Measurements from ENCODE around the gene CCP110.
"Not testable (repeated sequence)": the region's sequence is repeated elsewhere in the genome, so short reads cannot be mapped to it uniquely, and the experiment has no call there.

CCP110 gene

GRCh38 chr16:19512297-19512696 lies 11.4 kb upstream of the CCP110 start:
- DNase-seq: no peak

GRCh38 chr16:19513377-19514053 lies 10.2 kb upstream of the CCP110 start:
- DNase-seq: no peak

DNA sequence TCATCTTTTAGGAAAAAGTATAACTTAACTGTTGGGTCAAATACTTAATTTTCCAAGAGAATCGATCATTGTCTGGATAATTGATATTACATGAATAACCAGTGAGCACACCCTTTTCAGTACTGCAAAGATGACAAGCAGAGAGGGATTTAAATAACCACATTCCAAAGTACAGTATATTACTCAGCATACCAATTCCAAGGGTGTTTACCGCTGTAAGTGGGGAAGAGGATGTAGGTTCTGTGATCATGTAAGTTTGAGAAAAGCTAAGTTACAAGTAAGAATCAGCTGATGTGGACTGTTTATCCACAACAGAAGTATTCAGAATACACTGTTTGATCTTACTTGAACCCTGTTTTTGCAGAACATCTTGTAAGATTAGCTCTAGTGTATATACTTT lies 8.0 kb upstream of the CCP110 start:
- no peak for DNase-seq

DNA sequence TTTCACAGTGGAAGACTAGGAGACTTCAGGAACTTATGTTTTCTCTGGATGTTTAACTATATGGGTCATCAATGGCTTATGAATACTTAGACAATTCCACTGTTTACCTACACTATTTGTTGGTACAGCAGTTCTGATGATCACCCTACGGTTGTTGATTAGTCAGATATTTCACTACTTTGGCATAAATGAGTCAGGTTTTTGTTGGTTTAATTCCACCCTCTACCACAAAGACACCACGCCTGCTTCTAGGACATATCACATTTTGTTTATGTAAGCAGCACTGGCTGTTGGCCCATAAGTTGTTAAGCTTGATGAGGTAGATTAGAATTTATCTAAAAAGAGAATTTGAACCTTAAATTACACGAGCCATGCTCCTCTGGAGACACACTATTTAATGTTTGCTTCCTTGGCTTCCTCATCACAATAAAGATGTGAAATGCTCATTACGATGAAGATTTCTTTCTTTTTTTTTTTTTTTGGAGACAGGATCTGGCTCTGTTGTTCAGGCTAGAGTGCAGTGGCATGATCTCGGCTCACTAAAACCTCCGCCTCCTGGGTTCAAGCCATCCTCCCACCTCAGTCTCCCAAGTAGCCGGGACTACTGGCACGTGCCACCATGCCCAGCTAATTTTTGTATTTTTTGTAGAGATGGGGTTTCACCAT lies 6.2 kb upstream of the CCP110 start:
- DNase-seq: no peak

DNA sequence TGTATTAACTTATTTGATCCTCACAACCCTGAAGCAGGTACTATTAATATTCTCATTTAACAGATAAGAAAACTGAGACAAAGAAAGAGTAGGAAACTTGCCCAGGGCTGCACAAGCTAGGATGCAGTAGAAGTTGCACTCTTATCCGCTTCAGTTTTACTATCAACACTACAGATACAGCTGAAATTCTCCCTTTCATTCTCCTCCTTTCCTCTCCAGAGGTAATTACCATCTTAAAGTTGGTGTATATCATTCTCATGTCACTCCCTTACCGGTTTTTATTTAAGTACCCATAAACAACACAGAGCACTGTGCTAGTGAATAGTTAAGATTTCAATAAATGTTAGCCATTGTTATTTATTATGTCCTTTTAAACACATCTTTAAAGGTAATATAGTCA lies 5.4 kb upstream of the CCP110 start:
- no peak for DNase-seq

DNA sequence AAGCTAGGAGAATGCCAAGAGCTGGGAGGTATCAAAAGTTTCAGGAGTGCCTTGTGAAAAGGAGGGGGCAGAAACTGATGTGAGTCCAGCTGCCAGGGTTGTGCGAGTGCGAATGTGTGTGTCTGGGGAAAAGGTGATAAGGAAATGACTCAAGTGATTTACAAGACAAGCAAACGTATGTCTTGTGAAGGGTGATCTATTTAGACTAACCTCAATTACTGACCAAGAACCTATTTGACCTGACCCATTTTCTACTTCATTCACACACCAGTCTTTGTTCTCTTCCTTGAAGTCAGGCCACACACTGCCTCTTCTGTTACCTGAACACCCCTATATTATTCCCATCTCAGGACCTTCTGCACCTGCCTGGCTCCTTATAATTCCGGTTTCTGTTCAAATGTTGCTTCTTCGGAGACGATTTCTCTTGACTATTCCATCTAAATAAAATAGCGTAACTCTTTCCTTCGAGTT lies 2.8 kb upstream of the CCP110 start:
- peak; percentile 24 for DNase-seq

GRCh38 chr16:19521471-19522396 lies 2.0 kb upstream of the CCP110 start, which contains the start of gene GDE1:
GDE1 (minus strand) TSS chr16:19522098; CDS start chr16:19521964, 134 bp downstream.
- DNase-seq: peak; percentile 97

- peak; percentile 42 for DNase-seq
Observed at GRCh38 chr16:19522397-19522732, 1.4 kb upstream of the CCP110 start.

DNA sequence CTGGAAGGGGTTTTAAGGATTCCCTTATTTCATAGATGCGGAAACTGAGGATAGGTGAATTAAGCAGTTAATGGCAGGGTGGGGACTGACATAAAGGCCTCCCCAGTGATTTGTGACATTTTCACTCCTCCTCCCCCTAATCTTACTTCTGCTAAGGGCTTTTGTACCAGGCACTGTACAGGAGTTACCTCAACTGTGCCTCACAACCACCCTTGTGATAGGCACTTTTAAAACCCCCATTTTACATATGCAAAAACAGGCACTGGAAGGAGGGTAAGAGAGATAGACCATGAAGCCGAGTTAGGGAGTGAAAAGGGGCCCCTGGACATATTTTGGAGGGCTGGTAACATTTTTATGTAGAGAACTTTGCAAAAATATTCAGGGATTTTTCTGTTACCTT lies 982 bp upstream of the CCP110 start:
- DNase-seq: peak; percentile 25

DNA sequence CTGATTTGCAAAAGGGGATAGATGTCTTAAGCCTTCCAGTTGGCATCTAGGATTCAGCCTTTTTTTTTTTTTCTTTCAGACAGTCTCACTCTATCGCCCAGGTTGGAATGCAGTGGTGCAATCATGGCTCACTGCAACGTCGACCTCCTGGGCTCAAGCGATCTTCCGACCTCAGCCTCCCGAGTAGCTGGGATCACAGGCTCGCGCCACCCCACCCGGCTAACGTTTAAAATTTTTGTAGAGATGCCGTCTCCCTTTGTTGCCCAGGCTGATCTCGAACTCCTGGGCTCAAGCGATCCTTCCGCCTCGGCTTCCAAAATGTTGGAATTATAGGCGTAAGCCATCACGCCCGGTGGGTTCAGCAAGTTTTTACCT lies 571 bp upstream of the CCP110 start:
- no peak for DNase-seq

GRCh38 chr16:19524356-19524615 lies 544 bp downstream of the CCP110 start:
- peak; percentile 54 for DNase-seq

DNA sequence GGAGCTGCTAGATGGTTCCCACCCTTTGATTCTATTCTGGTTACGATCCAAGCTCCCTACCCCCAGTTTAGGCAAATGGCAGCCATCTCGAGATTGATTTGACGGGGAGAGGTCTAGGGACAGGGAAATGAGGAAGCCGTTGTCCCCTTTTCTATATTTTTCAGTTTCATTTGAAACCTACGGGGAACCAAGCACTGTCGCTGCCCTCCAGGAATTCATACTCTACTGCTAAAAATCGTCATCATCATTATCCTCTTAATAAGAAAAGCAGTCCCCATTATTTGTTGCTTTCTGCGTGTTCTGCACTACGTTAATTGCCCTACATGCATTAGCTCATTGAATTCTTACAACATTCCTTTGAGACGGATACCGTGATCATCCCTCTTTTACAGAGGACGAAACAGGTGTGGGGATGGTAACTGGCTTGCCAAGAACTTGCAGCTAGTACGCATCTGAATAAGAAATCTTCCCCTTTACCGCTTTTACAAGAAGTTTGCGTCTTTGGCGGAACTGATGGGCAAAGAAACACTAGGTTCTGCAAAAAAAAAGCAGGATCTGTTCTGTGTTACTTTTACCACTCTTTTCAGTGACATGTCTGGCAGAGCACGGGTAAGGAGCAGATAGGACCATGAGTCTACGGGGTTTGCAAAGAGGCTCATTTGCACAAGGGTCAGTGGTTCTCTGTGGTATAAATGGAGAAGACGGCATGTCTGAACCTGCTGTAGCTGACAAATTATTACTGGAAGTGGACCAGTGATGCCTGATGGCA lies 1.1 kb downstream of the CCP110 start:
- DNase-seq: peak; percentile 57

DNA sequence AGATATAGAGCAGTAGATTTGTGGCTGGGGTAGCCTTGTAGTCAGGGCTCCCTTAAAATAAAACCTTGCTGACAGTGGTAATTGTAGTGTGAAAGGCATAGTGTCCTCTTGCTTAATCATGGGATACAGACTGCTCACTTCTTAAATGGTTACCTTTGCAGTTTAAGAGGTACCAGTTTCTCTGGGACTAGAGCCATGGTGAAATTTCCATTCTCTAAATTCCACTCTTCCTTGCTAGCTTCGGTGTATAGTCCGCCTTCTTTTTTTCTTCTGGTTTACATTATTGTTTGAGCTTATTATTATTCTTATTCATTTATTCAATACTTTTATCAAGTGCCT lies 1.6 kb downstream of the CCP110 start:
- no peak for DNase-seq

DNA sequence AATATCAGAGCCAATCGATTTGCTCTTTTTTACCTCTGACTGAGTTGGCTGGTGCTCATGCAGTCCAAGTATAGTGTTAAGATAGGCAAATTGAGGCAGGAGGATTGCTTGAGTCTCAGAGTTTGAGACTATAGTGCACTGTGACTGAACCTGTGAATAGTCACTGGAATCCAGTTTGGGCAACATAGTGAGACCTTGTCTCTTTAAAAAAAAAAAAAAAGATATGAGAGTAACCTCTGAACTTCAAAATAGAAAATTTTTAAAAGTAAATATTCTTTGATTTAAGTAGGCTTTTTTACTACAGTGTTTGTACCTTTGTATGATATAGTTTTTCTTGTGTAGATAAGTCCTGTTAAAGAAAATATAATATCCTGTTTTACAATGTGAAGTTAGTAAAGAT lies 3.4 kb downstream of the CCP110 start:
- no peak for DNase-seq

DNA sequence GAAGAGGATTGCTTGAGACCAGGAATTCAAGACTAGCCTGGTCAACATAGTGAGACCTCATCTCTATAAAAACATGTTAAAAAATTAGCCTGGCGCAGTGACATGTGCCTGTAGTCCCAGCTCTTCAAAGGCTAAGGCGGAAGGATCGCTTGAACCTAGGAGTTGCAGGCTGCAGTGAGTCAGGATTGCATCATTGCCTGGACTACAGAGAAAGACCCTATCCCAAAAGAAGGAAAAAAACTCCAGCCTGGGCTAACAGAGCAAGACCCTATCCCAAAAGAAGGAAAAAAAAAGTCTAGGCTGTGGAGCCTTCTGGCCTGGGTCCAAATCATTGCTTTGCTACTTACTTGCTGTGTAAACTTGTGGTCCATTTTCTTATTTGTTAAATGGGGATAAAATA lies 4.9 kb downstream of the CCP110 start:
- DNase-seq: no peak

DNA sequence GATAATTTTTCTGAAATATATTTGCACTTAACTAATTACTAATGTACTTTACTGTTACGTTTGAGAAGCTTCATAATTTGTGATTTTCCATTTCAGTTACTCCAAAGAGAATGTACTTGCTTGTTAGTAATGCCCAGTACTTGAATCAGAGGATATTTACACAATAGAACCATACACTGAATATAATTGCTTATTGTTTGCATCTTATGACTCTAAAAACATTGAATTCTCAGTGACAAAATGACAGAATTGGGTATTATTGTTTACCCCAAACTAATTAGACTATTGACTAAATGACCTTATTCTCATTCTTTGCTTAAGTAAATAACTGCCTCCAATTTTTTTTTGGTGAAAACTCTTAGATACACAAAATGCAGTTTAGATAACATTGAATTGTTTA lies 8.9 kb downstream of the CCP110 start:
- no peak for DNase-seq

- DNase-seq: no peak
Observed at GRCh38 chr16:19540241-19540970, 16.7 kb downstream of the CCP110 start.

- DNase-seq: peak; percentile 98
Observed at GRCh38 chr16:19542138-19542821, 18.5 kb downstream of the CCP110 start.

- DNase-seq: not testable (repeated sequence)
Observed at GRCh38 chr16:19543278-19543996, 19.7 kb downstream of the CCP110 start.

- DNase-seq: no peak
Observed at GRCh38 chr16:19548144-19548543, 24.4 kb downstream of the CCP110 start.

DNA sequence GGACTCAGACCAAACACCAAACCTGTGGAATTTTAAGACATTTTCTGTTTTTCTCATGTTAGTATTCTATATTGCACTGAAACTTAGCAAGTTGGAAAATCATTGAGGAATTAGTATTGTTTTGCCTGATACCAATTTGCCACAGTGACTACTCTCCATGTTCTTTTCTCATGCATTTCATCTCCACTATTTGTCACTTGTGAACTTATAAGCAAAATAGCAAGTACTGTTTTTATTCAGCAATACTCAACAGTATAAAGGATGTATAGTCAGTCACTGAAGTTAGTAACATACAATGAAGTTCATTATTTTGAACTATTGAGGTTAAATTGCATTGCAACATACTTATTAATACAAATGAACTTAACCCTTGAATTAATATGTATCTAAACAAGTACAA lies 25.9 kb downstream of the CCP110 start:
- DNase-seq: no peak

All from NCI-H146 (cell line).